HG03558 (cell line): ENCODE results near the gene FBXL17.

Experiments
- ATAC-seq: cut with Tn5 transposase; IDR thresholded peaks from one replicate; pipeline ENCODE4 v1.9.1; 2021; ENCODE audit warnings: moderate number of reproducible peaks; ENCODE audit not compliant: unreplicated experiment; ENCODE audit errors: extremely low read depth

The FBXL17 gene

DNA sequence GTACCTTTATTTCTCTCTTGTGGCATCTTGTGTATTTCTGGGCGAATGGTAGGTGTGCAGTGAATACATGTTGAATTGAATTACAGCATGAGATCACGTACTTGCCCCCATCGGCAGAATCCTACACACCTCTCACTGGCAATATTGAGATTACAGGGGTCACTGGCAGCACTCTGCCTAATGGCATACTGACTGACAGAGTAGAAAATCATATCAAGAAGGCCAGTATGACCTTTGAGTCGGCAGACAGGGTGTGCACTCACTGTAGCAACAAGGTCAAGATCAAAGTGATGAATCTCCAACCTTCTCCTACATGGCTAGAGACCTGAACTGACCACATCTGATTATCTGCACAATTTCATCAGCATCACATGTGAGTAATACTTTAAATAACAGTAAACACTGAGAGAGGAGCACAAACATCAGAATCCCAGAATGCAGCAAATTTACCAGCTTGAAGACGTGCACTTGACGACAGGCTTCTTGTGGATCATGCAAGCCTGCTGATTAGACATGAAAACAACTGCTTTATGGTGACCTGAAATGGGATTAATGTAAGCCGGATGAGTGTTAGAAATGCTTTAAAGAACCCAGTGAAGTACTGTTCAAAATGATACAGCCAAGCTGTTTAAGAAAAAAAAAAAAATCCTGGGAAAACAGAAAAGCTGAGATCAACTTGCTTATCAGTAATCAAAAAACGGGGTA, 444.1 kb downstream of the FBXL17 start:
- no peak for ATAC-seq

DNA sequence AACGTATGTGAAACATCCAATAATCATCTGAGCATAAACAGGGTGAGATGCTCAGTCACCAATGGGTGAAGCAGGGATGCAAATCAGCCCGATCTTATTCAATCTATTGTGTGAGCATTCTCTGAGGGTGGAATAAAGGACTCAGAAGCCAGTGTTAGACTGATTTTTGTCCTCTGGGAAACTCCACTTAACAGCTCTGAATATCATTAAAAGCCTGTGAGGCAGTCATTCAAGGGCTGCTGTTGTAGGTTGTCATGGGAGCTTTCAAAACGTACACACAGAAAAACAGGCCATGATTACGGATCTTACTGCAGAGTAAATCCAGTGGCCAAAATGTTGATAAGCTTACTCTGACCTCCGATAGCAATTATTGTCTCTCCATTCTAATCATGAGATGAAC, 444.7 kb downstream of the FBXL17 start:
- ATAC-seq = no peak

DNA sequence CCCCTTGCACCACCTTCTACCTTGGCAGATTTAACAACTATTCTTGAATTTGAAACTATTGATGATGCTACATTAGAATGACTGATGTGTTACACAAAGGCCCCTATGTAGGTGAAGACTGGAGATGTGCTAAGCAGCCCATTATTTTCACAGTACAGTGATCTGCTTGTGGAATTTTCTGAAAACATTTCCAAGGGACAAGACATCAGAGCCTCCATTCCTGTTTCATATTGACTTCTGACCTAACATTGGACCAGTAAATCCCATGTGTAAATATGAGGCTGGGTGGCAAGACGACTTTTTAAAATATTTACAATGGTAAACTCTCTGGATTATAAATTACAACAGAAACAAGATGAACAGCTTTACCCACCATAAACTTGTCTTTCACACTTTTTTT, 445.4 kb downstream of the FBXL17 start:
- no peak for ATAC-seq

DNA sequence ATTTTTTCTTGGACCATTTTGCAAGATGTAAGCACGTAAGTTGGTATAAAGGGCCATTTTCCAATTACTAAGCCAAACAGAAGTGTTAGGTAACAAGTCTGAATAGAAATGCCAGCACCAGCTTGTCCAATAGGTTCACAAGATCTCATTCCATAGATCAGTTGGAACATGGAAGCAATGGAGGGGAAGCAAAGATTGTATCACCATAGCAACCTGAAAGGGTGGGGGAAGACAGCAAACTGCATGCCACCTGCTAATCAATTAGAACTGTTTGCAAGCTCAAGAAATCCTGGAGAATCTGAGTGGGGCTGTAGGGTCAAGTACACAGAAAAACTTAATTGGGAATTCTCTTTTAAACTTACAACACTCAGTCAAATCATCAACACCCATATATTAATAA, 446.3 kb downstream of the FBXL17 start:
- ATAC-seq = no peak

DNA sequence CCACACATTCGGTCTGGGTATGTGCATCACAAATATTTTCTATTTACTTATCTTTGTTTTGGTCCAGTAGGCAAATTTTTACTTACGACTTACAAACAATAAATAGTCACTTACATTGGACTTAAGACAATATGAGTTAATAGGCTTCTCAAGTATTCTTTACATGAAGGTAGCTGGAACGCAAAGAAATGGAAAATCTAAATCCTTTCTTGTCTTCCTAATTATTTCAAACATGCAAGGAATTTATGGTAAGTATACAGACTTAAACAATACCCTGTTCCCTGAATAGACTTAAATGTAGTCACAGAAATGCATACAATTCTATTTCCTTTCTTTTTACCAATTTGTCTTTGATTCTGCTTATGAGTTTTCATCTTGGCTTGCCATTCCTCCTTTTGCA, 448.6 kb downstream of the FBXL17 start:
- ATAC-seq = no peak

DNA sequence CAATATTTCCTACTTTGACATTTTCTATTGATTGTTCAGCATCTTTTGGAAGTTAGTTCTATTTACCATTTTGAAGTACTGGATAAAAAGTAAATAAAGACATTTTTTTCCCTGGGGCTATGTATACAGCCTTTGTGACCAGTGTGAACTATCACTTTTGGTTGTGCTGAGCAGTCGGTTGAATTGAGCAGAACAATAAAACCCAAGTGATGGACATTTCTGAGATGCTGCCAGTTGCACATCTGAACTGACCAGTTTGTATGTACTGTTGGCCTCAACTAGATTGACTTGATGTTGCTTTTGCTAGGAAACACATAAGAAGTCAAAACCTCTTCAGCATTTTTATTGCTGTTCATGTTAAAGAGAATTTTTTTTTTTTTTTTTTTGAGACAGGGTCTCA, 451.0 kb downstream of the FBXL17 start:
- no peak for ATAC-seq

DNA sequence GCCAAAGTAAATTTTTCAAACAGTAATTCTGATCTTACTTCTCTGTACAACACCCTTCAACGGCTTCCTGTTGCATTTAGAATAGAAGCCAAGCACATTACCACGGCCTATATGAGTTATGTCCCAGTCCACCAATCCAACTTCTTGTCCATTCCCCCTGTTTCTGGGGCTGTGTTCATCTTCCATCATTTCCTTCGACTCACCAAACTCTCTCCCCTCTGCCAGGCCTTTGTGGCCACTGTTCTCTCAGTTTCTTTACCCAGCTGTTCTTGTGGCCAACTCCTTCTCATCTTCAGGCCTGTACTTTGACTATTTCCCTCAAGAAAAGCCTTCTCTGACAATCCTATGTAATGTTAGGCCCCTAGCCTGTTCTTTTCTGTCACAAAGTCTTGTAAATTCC, 451.8 kb downstream of the FBXL17 start:
- ATAC-seq = no peak

DNA sequence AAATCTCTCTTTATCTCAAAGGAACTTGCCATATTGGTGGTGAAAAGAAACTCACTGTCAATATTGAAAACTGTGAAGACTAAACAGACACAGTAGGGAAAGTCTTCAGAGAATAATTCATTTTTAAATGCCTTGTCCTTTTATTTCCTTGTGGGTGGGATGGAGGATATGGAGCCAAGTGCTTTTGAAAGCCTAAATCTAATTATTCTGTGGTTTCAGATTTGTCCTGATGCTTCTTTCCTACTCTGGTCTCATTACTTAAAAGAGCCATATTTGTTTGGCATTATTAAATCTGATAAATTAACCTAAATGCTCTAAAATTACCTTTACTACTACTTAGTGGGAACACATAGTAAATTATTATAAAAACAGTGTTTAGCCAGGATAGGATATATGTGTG, 452.8 kb downstream of the FBXL17 start:
- no peak for ATAC-seq

DNA sequence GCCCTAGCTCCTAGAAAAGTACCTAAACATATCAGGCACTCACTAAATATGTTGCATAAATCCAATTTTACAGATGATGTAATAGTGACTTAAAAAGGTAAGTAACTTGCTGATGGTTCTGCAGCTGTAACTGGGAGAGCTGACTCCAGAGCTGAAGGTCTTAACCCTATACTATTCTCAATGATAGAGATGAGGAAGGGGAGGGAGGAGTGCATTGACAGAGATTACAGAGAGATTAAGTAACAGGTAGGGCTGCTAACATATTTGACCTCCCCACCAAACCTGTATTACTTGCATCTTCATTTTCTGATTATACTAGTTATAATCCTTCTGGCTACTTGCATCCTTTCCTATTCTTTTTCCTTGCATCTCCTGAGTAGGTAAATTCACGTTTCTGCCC, 455.8 kb downstream of the FBXL17 start:
- no peak for ATAC-seq

DNA sequence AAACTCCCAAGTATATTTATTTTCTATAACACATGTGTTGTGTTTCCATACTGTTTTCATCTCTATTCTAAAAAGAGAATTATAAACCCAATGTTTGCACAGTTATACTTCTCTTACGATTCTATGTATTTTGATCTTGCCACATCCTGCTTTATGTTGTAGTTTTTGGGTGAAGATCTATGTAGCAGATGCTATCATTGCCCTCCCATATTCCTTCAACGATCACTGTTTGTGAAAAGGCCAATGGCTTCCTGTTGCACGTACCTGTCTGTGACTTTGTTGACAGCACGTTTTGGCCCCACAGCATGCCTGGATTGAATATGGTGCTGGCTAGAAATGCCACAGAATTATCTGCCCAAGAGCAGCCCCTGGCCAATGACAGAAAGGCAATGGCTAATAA, 456.7 kb downstream of the FBXL17 start:
- ATAC-seq = no peak

DNA sequence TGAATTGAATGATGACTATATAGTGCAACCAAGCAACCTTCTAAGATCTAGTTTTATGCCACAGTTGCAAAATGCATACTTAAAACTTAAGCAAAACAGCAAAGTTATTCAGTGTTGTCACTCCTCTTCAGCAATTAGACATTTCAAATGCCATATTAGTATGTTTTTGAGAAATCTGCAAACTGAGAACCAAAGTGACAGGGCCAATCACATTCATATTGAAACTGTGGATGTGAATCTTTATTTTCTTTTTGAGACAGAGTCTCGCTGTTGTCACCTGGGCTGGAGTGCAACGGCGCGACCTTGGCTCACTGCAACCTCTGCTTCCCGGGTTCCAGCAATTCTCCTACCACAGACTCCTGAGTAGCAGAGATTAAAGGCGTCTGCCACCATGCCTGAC, 461.9 kb downstream of the FBXL17 start:
- ATAC-seq = no peak

DNA sequence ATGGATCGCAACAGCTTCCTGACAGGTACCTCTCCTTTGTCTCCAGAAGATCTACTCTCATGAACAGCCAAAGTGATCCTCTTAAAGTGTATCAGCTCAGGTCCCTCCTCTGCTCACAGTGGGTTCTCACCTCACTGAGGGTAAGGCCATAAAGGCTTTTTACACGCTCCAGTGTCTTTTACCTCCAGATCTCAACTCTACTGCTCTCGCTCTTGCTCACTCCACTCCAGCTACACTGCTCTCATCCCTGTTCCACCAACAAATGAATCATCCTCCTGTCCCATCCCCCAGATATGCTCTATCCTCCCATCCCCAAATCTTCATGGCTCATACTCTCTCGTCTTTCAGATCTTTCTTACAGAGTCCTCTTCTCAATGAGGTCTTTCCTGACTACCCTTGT, 462.5 kb downstream of the FBXL17 start:
- no peak for ATAC-seq

DNA sequence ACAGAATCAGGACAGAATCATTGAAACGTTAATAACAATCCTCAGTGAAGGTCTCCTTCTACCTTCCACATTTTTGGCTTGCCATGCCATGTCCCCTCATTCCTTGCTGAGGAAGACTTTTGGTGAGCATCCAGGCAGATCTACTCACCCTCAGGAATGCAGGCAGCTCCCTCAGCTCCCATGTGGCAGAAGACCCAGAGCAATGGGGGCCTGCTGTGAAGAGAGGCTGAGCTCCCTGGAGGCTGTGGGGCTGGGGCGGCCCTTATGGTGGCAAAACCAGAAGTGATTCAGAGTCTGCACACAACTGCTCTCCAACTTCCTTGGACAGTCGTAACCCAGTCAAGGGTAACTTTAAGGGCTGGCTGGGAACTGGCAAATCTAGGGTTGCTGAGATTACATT, 463.9 kb downstream of the FBXL17 start:
- ATAC-seq = no peak

DNA sequence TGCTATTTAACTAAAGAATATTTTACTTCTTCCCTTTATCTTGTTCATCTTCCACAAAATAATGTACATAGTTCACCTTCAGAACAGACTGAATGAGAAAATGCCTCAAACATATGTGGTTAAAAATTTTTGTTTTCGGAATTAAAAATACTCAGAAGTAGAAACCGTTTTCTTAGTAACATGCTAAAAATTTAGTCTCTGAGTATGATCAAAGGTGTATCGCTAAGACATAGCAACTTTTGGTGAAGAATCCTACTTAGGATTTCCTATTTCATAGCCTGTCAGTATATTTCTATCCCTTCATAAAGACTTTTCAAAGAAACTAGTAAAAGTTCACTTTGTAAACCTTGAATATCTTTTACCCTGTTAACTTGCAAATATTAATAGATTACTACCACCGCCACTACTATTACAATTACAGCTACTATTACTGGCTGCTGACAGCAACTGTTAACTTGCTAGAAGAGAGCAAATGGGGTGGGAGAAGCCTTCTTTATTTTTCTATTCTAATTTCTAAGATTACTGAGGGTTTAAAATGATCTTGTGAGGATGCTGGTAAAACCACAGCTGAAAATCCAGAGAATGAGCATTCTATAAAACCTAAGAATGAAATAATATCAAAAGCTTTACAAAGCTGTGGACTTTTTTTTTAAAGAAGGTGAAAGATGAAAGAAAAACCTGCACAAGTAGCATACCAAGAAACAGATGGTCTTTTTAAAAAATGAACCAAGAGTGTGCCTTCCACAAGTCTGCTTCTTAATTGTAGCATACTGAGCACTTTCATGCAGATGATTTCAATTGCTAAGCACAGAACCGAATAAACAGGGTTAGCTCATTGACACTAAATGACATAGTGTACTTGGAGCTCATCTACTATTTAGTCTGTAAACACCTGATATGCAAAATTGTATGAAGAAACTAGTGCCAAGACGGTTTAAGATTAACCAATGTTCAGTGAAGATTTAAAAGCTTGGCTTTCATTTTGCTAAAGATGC, 464.9 kb downstream of the FBXL17 start:
- ATAC-seq = no peak

DNA sequence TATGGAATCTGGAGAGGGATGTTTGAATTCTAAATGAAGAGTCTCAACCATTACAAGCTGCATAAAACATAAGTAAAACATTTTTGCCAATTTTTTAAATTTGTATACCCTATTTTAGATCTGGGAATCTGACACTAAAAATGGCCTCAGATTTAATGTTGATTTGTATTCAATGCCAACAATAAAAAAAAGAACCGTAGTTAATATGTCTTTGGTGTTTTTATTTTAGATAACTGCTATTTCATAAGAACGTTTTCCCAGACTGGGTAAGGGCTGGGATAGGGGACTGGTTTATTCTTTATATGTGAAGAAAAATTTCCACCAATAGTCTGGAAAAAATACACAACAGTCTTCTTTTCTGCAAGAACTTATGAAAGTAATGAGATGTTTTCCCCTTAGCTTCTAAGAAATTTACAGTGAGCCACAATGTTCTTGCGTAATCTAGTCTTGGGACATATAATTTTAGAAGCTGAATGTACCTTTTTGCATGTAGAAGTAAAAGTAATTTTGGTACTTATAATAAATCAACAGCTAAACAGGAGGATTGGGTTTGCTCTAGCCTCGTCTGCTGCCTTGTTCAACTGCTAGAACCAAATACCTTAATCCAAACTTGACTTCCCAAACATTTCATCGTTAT, 466.6 kb downstream of the FBXL17 start:
- no peak for ATAC-seq

DNA sequence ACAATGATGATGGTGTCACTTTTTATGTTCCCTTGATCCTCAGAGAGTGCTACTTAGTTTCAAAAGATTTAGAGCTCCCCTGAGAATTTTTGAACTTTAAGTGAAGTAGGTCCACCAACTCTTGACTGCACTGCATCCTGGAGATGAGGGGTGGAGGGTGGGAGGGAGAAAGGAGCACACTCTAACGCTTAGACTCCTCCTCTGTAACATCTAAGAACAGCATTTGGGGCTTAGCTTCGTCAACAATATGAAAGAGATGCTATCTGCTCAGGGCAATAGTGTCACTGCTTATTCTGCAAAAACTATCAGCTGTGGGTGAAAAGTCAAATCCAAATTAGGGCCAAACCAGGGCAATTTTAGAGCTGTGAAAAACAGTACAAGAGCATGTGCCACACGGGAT, 468.4 kb downstream of the FBXL17 start:
- ATAC-seq = no peak

DNA sequence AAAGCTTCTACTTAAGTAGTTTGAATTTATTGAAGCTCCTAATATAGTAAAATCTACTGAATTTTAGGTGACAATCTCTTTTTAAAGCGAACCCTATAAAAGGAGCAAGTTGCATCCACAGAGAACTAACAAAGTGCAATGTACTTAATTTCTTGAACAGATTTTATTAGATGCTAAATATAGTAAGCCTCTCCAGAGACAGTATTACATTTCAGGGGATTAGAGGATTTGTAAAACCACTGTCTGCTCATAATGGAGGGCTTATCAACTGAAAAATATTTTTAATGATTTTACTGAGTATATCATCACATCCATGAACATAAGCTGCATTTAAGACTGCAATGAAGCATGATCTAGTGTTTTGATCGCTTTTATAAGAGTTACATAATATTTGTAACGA, 481.2 kb downstream of the FBXL17 start:
- no peak for ATAC-seq

DNA sequence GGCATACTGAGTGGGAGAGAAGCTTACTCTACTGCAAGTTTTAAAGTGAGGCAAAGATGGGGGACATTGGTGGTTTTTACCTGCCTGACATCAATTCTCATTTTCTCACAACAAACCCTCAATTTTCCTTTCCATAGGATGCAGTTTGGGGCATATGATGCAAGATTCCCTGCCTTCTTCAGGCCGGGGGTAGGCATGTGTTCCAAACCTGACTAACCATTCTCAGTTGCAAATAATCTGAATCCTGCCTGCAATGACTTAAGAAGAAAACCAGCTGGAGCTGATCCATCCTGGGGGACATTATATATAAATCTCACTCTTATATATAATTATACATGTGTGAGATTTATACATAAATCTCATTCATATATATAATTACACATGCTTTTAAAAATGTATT, 487.5 kb downstream of the FBXL17 start:
- ATAC-seq = no peak

DNA sequence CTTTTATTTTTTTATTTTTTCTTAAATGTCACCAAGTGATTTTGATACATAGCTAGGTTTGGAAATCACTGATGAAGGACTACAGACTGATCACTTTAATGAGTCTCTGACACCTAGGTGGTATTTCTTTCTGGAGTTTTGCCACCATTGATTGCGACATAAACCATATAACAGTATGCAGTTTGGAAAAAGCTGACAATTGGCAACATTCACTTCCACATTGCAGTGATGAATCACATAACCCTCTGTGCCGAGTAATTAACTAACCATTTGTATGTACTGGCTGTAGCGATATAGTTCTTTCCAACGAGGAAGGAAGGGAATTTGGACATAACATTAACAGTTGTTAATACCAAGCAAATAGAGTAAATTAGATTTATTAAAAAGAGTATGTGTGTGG, 488.3 kb downstream of the FBXL17 start:
- no peak for ATAC-seq

DNA sequence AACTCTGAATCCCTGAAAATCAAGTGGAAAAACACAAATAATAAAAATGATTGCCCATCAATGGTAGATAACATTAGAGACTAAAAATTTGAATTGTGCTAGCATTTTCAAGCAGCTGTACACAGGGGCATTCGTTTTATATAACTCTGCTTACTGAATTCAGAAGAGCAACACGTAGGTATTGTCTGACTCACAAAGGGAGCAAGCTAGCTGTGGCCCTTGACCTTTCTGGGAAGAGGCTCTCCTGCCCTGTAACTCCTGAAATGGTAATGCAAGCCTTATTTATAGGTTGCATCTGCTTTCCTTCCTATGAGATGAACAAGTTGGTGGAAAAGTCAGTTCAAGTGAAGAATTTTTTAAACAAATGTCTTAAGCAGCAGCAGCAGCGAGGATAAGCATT, 492.5 kb downstream of the FBXL17 start:
- no peak for ATAC-seq

DNA sequence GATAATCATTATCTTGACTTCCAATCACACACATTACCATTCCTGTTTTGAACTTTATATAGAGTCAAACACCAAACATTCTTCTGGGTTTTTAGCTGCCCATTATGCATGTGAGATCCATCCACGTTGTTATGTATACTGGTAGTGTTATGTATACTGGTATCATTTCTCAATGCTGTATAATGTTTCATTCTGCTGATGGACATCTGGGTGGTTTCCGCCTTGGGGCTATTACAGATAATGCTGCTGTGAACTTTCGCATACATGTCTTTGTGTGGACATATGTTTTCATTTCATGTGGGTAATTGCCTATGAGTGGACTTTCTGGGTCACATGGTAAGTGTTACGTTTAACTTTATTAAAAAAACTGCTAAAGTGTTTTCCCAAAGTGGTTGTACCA, 493.4 kb downstream of the FBXL17 start:
- no peak for ATAC-seq
